K562 (cell line): ENCODE data around the gene CEP68. TPM values are rescaled to one million over a fixed set of nuclear protein-coding genes. Genes with fewer than 3 reads are reported as not detected.

Experiments used
- BACH1 ChIP-seq: fragments of 200-800 bp; sonication (Bioruptor generic); IDR thresholded peaks from 2 replicates; pipeline ENCODE4 v1.6.1; 2016; ENCODE audit warnings: missing genetic modification characterization, missing compliant biosample characterization
- C11orf30 ChIP-seq: fragments of 450-650 bp; IDR thresholded peaks from 2 replicates; pipeline ENCODE4 v1.6.1; 2016; ENCODE audit warnings: low read depth, mild to moderate bottlenecking
- CHCHD3 ChIP-seq: fragments of 250-450 bp; sonication (Bioruptor Pico); IDR thresholded peaks from 2 replicates; pipeline ENCODE4 v2.1.2; 2022; ENCODE audit warnings: mild to moderate bottlenecking
- CHD1 ChIP-seq: fragments of 200-600 bp; sonication (generic); IDR thresholded peaks from one replicate; pipeline ENCODE4 v1.6.1; 2012; ENCODE audit warnings: mild to moderate bottlenecking, moderate library complexity, low read length, inconsistent platforms
- DLX4 ChIP-seq: fragments of 250-450 bp; sonication (Bioruptor Pico); IDR thresholded peaks from 2 replicates; pipeline ENCODE4 v1.6.1; 2021; ENCODE audit warnings: mild to moderate bottlenecking
- DNMT1 ChIP-seq: fragments of 450-650 bp; IDR thresholded peaks from 2 replicates; pipeline ENCODE4 v1.6.1; 2016; ENCODE audit warnings: antibody characterized with exemption, mild to moderate bottlenecking
- E2F3 ChIP-seq: fragments of 250-450 bp; sonication (Bioruptor Pico); IDR thresholded peaks from 2 replicates; pipeline ENCODE4 v1.4.0; 2020; ENCODE audit warnings: mild to moderate bottlenecking
- FUS ChIP-seq: fragments of 200-400 bp; formaldehyde crosslinking; optimal IDR thresholded peaks from 2 replicates; pipeline ENCODE3; 2017; ENCODE audit warnings: low read depth, low read length
- MTA3 ChIP-seq: fragments of 450-650 bp; formaldehyde crosslinking; IDR thresholded peaks from 2 replicates; pipeline ENCODE4 v1.6.1; 2017; ENCODE audit warnings: mild to moderate bottlenecking, borderline replicate concordance
- MTF1 ChIP-seq: fragments of 250-450 bp; sonication (Bioruptor Pico); IDR thresholded peaks from 2 replicates; pipeline ENCODE4 v1.9.0; 2021; ENCODE audit warnings: moderate library complexity, mild to moderate bottlenecking, inconsistent platforms, borderline replicate concordance
- U2AF1 ChIP-seq: fragments of 200-400 bp; formaldehyde crosslinking; optimal IDR thresholded peaks from 2 replicates; pipeline ENCODE3; 2017; ENCODE audit warnings: mild to moderate bottlenecking, low read depth, low read length, moderate library complexity
- U2AF2 ChIP-seq: fragments of 200-400 bp; formaldehyde crosslinking; optimal IDR thresholded peaks from 2 replicates; pipeline ENCODE3; 2017; ENCODE audit warnings: low read depth, mild to moderate bottlenecking, low read length
- ZNF609 ChIP-seq: sonication (generic); formaldehyde crosslinking; IDR thresholded peaks from 2 replicates; pipeline ENCODE4 v1.8.1; 2023; ENCODE audit warnings: missing genetic modification reagents, mild to moderate bottlenecking, borderline replicate concordance
- polyA plus RNA-seq, 8 experiments: library from polyadenylated mRNA; depleted of rRNA in 4 of 8; stranded (reverse) in 5 of 8; unstranded in 3 of 8; fragments of >200 nt; fragmentation: Nextera tagmentation in 2 of 8; fragmentation: Illumina TruSeq in 1 of 8; extraction: Ambion mirVana in 2 of 8; extraction: Trizol in 1 of 8; gene quantifications; 2 replicates each; pipeline versions ENCODE4 v1.2.1 to v1.2.3, GENCODE V29; 2011 to 2014; ENCODE audit warnings: inconsistent platforms in 1 of 8, missing spikeins in 1 of 8
- total RNA-seq, 7 experiments: library from RNA; depleted of rRNA in 6 of 7; stranded (reverse); fragments of >200 nt in 6 of 7; fragmentation: Illumina TruSeq in 2 of 7; extraction: Trizol in 2 of 7; gene quantifications; 2 replicates each; pipeline versions ENCODE4 v1.2.1 to v1.2.3, GENCODE V29; 2011 to 2021; ENCODE audit warnings: low replicate concordance in 1 of 7
- TF ChIP-seq, protein P1 (sequence below): fragments of 150-350 bp; IDR thresholded peaks from 2 replicates; pipeline ENCODE4 v1.6.1; 2014; ENCODE audit warnings: low read depth, mild to moderate bottlenecking, low read length, borderline replicate concordance
- TF ChIP-seq, protein P2 (sequence below): fragments of 250-450 bp; sonication (Bioruptor Pico); IDR thresholded peaks from 2 replicates; pipeline ENCODE4 v1.4.0; 2020; ENCODE audit warnings: mild to moderate bottlenecking, moderate library complexity

The CEP68 gene
- total and polyA plus RNA-seq, 9 of the 15 experiments (the other 6 are each of a cell fraction or from before 2014, with no cell fraction given): 1.4 to 8.5 (median 5.2) TPM

- TF ChIP-seq DLX4 (CRISPR knock-in tag) (no peak), MTF1 (CRISPR knock-in tag) (no peak), DNMT1 (no peak), CHCHD3 (CRISPR knock-in tag) (no peak), FUS (no peak), CHD1 (no peak), BACH1 (tag) (peak; percentile 43; the same call in 1 of the 2 replicates), ZNF609 (peak; percentile 68; the same call in 1 of the 2 replicates), E2F3 (CRISPR knock-in tag) (0 out of 2 replicates have a peak, but pooled peaks have one; percentile 23), U2AF1 (no peak), C11orf30 (no peak), MTA3 (no peak; the same call in 1 of the 2 replicates), U2AF2 (no peak)
- TF ChIP-seq, protein P1, sequence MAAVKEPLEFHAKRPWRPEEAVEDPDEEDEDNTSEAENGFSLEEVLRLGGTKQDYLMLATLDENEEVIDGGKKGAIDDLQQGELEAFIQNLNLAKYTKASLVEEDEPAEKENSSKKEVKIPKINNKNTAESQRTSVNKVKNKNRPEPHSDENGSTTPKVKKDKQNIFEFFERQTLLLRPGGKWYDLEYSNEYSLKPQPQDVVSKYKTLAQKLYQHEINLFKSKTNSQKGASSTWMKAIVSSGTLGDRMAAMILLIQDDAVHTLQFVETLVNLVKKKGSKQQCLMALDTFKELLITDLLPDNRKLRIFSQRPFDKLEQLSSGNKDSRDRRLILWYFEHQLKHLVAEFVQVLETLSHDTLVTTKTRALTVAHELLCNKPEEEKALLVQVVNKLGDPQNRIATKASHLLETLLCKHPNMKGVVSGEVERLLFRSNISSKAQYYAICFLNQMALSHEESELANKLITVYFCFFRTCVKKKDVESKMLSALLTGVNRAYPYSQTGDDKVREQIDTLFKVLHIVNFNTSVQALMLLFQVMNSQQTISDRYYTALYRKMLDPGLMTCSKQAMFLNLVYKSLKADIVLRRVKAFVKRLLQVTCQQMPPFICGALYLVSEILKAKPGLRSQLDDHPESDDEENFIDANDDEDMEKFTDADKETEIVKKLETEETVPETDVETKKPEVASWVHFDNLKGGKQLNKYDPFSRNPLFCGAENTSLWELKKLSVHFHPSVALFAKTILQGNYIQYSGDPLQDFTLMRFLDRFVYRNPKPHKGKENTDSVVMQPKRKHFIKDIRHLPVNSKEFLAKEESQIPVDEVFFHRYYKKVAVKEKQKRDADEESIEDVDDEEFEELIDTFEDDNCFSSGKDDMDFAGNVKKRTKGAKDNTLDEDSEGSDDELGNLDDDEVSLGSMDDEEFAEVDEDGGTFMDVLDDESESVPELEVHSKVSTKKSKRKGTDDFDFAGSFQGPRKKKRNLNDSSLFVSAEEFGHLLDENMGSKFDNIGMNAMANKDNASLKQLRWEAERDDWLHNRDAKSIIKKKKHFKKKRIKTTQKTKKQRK: no peak
- TF ChIP-seq, protein P2, sequence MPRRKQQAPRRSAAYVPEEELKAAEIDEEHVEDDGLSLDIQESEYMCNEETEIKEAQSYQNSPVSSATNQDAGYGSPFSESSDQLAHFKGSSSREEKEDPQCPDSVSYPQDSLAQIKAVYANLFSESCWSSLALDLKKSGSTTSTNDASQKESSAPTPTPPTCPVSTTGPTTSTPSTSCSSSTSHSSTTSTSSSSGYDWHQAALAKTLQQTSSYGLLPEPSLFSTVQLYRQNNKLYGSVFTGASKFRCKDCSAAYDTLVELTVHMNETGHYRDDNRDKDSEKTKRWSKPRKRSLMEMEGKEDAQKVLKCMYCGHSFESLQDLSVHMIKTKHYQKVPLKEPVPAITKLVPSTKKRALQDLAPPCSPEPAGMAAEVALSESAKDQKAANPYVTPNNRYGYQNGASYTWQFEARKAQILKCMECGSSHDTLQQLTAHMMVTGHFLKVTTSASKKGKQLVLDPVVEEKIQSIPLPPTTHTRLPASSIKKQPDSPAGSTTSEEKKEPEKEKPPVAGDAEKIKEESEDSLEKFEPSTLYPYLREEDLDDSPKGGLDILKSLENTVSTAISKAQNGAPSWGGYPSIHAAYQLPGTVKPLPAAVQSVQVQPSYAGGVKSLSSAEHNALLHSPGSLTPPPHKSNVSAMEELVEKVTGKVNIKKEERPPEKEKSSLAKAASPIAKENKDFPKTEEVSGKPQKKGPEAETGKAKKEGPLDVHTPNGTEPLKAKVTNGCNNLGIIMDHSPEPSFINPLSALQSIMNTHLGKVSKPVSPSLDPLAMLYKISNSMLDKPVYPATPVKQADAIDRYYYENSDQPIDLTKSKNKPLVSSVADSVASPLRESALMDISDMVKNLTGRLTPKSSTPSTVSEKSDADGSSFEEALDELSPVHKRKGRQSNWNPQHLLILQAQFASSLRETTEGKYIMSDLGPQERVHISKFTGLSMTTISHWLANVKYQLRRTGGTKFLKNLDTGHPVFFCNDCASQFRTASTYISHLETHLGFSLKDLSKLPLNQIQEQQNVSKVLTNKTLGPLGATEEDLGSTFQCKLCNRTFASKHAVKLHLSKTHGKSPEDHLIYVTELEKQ (CRISPR knock-in tag): no peak
These were observed 74.5 kb downstream of the CEP68 start (continued) for GRCh38 chr2:65130664-65131175.
